GM12878 (cell line): ENCODE data around the gene MEX3B. TPM values are rescaled to one million over a fixed set of nuclear protein-coding genes. Genes with fewer than 3 reads are reported as not detected.

Experiments used
- ATAC-seq: fragments of 200-7000 bp; cut with Tn5 transposase; 3 replicates; pipeline ENCODE4 v1.9.1; 2020; ENCODE audit warnings: mild to moderate bottlenecking, moderate library complexity
- BruUV-seq: library from RNA; stranded (reverse); fragments of 400-500 nt; replicated peaks from 2 replicates; lab custom pipeline; 2021; lab: Mats Ljungman, UMichigan
- CTCF ChIA-PET: fragments of 300-600 bp; sonication (Branson Sonifier 250); formaldehyde crosslinking; extraction: SDS; loops from one replicate; lab custom pipeline; 2021; ENCODE audit warnings: inconsistent platforms; lab: Yijun Ruan, JAX
- POLR2A ChIA-PET: fragments of 350-600 bp; formaldehyde crosslinking; extraction: SDS; loops from one replicate; lab custom pipeline; 2021; ENCODE audit warnings: inconsistent platforms; lab: Charles Lee
- RAD21 ChIA-PET: fragments of 300-600 bp; sonication (Branson Sonifier 250); formaldehyde crosslinking; loops from one replicate; lab custom pipeline; 2023; ENCODE audit warnings: antibody characterized with exemption; ENCODE audit not compliant: unreplicated experiment; lab: Charles Lee
- SMC1A ChIA-PET: fragments of 300-600 bp; sonication (Branson Sonifier 250); formaldehyde crosslinking; loops from one replicate; lab custom pipeline; 2023; ENCODE audit not compliant: unreplicated experiment, uncharacterized antibody; lab: Charles Lee
- DNase-seq: peaks from one replicate; pipeline ENCODE4 v3.0.0-alpha.2; 2011; ENCODE audit warnings: low read depth, low spot score
- FAIRE-seq: peaks from 3 replicates; lab custom pipeline; 2011; peaks lifted over from hg19 to GRCh38; lab: Jason Lieb, UNC
- H2AFZ ChIP-seq: 2 replicates; pipeline ENCODE4 v1.6.0; 2011; ENCODE audit warnings: low read depth, low read length, control low read depth; ENCODE audit not compliant: control insufficient read depth
- H3K27ac ChIP-seq: 2 replicates; pipeline ENCODE4 v1.5.1; 2011; ENCODE audit warnings: control low read depth; ENCODE audit not compliant: control insufficient read depth, insufficient read depth
- H3K27me3 ChIP-seq, 2 experiments: replicated peaks in 1 of 2; 2 replicates each; pipeline versions ENCODE4 v1.6.0 to v1.6.1; 2011; ENCODE audit warnings: low read length in 1 of 2; ENCODE audit not compliant: control insufficient read depth in 2 of 2, insufficient read depth in 2 of 2
- H3K36me3 ChIP-seq, 2 experiments: 2 replicates each; pipeline ENCODE4 v1.5.1; 2011; ENCODE audit warnings: low read length in 1 of 2; ENCODE audit not compliant: control insufficient read depth in 2 of 2, insufficient read depth in 2 of 2
- H3K4me1 ChIP-seq: 2 replicates; pipeline ENCODE4 v1.6.1; 2011; ENCODE audit warnings: mild to moderate bottlenecking, low read length, moderate library complexity, mixed read lengths; ENCODE audit not compliant: control insufficient read depth, insufficient read depth
- H3K4me2 ChIP-seq: 2 replicates; pipeline ENCODE4 v1.6.0; 2011; ENCODE audit warnings: control low read depth; ENCODE audit not compliant: control insufficient read depth, insufficient read depth
- H3K4me3 ChIP-seq: fragments of 200-600 bp; sonication (generic); 2 replicates; pipeline ENCODE4 v1.5.1; 2016
- H3K79me2 ChIP-seq: 2 replicates; pipeline ENCODE4 v1.6.0; 2011; ENCODE audit warnings: low read length; ENCODE audit not compliant: control insufficient read depth, insufficient read depth
- H3K9ac ChIP-seq: 2 replicates; pipeline ENCODE4 v1.8.0; 2011; ENCODE audit warnings: low read length, control low read depth, mixed read lengths; ENCODE audit not compliant: control insufficient read depth, insufficient read depth
- H3K9me3 ChIP-seq: replicated peaks from 3 replicates; pipeline ENCODE4 v1.5.1; 2011; ENCODE audit warnings: mild to moderate bottlenecking, low read length; ENCODE audit not compliant: control insufficient read depth, insufficient read depth
- H4K20me1 ChIP-seq: 2 replicates; pipeline ENCODE4 v1.6.0; 2011; ENCODE audit not compliant: control insufficient read depth, insufficient read depth
- BACH1 ChIP-seq: fragments of 450-650 bp; IDR thresholded peaks from 2 replicates; pipeline ENCODE4 v1.6.1; 2017; ENCODE audit warnings: mild to moderate bottlenecking, borderline replicate concordance
- BCL11A ChIP-seq: IDR thresholded peaks from 2 replicates; pipeline ENCODE4 v1.6.1; 2011; ENCODE audit warnings: low read depth, low read length
- CREM ChIP-seq: IDR thresholded peaks from 2 replicates; pipeline ENCODE4 v1.6.1; 2014; ENCODE audit warnings: antibody characterized with exemption, low read depth
- MEF2B ChIP-seq: fragments of 450-650 bp; IDR thresholded peaks from 2 replicates; pipeline ENCODE4 v1.6.1; 2018; ENCODE audit warnings: mild to moderate bottlenecking, moderate library complexity; ENCODE audit not compliant: partially characterized antibody, poor library complexity, severe bottlenecking
- MXI1 ChIP-seq: fragments of 150-350 bp; IDR thresholded peaks from 2 replicates; pipeline ENCODE4 v1.6.1; 2011; ENCODE audit warnings: low read depth, mild to moderate bottlenecking, inconsistent platforms, low read length, improper control_type of control experiment
- NR2C1 ChIP-seq: fragments of 450-650 bp; IDR thresholded peaks from 2 replicates; pipeline ENCODE4 v1.6.1; 2017; ENCODE audit warnings: antibody characterized with exemption, mild to moderate bottlenecking, moderate library complexity
- NR2F1 ChIP-seq: fragments of 450-650 bp; conservative IDR thresholded peaks from 2 replicates; pipeline ENCODE4 v1.6.1; 2017; ENCODE audit warnings: mild to moderate bottlenecking
- STAT1 ChIP-seq: fragments of 450-650 bp; conservative IDR thresholded peaks from 2 replicates; pipeline ENCODE4 v1.6.1; 2014; ENCODE audit warnings: antibody characterized with exemption, mild to moderate bottlenecking
- TCF3 ChIP-seq: IDR thresholded peaks from 2 replicates; pipeline ENCODE4 v1.6.1; 2012; ENCODE audit warnings: low read depth, mild to moderate bottlenecking, low read length, borderline replicate concordance; ENCODE audit not compliant: insufficient read depth
- TCF7 ChIP-seq: IDR thresholded peaks from 2 replicates; pipeline ENCODE4 v1.6.1; 2014; ENCODE audit warnings: antibody characterized with exemption, borderline replicate concordance
- WGBS: methylation state at CpG from one replicate; pipeline ENCODE4 v1.1.6; 2016; ENCODE audit warnings: low lambda C conversion rate; ENCODE audit not compliant: insufficient replicate concordance, insufficient coverage; ENCODE audit errors: missing lambda C conversion rate; 5-methylcytosine and 5-hydroxymethylcytosine counted together
- in situ Hi-C: fragments of 300-500 bp; cut with MboI; formaldehyde crosslinking; loops from 9 replicates; pipeline ENCODE4 v1.14.3; 2018; ENCODE audit warnings: mixed read lengths
- intact Hi-C: fragments of 100-400 bp; cut with micrococcal nuclease; formaldehyde crosslinking; loops from one replicate; pipeline ENCODE4 v1.14.2; 2022; ENCODE audit not compliant: unreplicated experiment
- polyA plus RNA-seq, 11 experiments: library from polyadenylated mRNA; depleted of rRNA in 4 of 11; unstranded in 6 of 11; stranded (reverse) in 5 of 11; fragments of >200 nt; fragmentation: Nextera tagmentation in 4 of 11; fragmentation: Illumina TruSeq in 1 of 11; extraction: Ambion mirVana in 4 of 11; extraction: Trizol in 1 of 11; gene quantifications; 1 replicate in 1 of 11; 2 replicates in 10 of 11; pipeline versions ENCODE4 v1.2.1 to v1.2.3, GENCODE V29; 2011 to 2016; ENCODE audit warnings: inconsistent platforms in 2 of 11, missing spikeins in 2 of 11, low read depth in 1 of 11
- total RNA-seq, 4 experiments: library from RNA; depleted of rRNA in 3 of 4; stranded (reverse); fragments of >200 nt in 3 of 4; fragmentation: Illumina TruSeq in 1 of 4; extraction: Trizol in 1 of 4; gene quantifications; 2 replicates each; pipeline versions ENCODE4 v1.2.1 to v1.2.3, GENCODE V29; 2013 to 2021
- TF ChIP-seq, protein P1 (sequence below): IDR thresholded peaks from 2 replicates; pipeline ENCODE4 v1.6.1; 2011; ENCODE audit warnings: low read depth, mild to moderate bottlenecking, low read length, moderate library complexity, borderline replicate concordance; ENCODE audit errors: extremely low read depth
- TF ChIP-seq, protein P2 (sequence below): fragments of 450-650 bp; IDR thresholded peaks from 2 replicates; pipeline ENCODE4 v1.6.1; 2017; ENCODE audit warnings: mild to moderate bottlenecking, moderate library complexity

The MEX3B gene
- total and polyA plus RNA-seq, 10 of the 15 experiments (the other 5 are each of a cell fraction or from before 2014, with no cell fraction given), result 0.02 to 1.3 (median 0.28) TPM

DNA sequence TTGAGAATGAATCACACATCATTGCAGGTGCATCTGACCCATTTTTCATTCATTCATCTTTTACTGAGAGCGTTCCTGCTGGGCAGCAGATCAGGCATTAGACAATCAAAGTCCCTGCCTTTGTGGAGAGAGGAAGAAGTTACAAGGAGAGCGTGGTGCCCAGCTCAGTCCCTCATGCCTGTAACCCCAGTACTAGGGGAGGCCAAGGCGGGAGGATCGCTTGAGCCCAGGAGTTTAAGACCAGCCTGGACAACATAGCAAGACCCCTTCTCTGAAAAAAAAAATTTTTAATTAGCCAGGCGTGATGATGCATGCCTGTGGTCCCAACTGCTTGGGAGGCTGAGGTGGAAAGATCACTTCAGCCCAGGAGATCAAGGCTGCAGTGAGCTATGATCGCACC, 35.0 kb upstream of the MEX3B start:
- no peaks in the 10 kb centered on the region for H3K9me3 ChIP-seq
- H4K20me1 ChIP-seq, result no peaks in the 10 kb centered on the region
- no peaks in the 10 kb centered on the region; a peak in 1 of 4 replicates for H3K27me3 ChIP-seq
- no peak for FAIRE-seq
- TF ChIP-seq STAT1, result no peak
- TF ChIP-seq TCF3, result no peak
- no peak for TF ChIP-seq MXI1
- no peak for TF ChIP-seq BCL11A
- no peak for TF ChIP-seq TCF7
- TF ChIP-seq NR2F1, result no peak
- no peak for TF ChIP-seq NR2C1
- TF ChIP-seq BACH1, result no peak
- TF ChIP-seq CREM, result no peak
- TF ChIP-seq, protein P1, sequence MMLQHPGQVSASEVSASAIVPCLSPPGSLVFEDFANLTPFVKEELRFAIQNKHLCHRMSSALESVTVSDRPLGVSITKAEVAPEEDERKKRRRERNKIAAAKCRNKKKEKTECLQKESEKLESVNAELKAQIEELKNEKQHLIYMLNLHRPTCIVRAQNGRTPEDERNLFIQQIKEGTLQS, result no peak
- TF ChIP-seq, protein P2, sequence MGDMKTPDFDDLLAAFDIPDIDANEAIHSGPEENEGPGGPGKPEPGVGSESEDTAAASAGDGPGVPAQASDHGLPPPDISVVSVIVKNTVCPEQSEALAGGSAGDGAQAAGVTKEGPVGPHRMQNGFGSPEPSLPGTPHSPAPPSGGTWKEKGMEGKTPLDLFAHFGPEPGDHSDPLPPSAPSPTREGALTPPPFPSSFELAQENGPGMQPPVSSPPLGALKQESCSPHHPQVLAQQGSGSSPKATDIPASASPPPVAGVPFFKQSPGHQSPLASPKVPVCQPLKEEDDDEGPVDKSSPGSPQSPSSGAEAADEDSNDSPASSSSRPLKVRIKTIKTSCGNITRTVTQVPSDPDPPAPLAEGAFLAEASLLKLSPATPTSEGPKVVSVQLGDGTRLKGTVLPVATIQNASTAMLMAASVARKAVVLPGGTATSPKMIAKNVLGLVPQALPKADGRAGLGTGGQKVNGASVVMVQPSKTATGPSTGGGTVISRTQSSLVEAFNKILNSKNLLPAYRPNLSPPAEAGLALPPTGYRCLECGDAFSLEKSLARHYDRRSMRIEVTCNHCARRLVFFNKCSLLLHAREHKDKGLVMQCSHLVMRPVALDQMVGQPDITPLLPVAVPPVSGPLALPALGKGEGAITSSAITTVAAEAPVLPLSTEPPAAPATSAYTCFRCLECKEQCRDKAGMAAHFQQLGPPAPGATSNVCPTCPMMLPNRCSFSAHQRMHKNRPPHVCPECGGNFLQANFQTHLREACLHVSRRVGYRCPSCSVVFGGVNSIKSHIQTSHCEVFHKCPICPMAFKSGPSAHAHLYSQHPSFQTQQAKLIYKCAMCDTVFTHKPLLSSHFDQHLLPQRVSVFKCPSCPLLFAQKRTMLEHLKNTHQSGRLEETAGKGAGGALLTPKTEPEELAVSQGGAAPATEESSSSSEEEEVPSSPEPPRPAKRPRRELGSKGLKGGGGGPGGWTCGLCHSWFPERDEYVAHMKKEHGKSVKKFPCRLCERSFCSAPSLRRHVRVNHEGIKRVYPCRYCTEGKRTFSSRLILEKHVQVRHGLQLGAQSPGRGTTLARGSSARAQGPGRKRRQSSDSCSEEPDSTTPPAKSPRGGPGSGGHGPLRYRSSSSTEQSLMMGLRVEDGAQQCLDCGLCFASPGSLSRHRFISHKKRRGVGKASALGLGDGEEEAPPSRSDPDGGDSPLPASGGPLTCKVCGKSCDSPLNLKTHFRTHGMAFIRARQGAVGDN, result no peak
- no peak for TF ChIP-seq MEF2B
- no peak overlapping the region for H3K4me2 ChIP-seq
- no TSS peak for BruUV-seq
- no peaks in the 10 kb centered on the region for H3K36me3 ChIP-seq
- no peak overlapping the region for H3K27ac ChIP-seq
- H3K4me3 ChIP-seq, result no peak overlapping the region
- ChIA-PET SMC1A (no interaction called here), RAD21 (no interaction called here), CTCF (no interaction called here), POLR2A (no interaction called here)
- no peak for ATAC-seq
- H3K4me1 ChIP-seq, result no peaks in the 10 kb centered on the region; the same call in 1 of the 2 replicates
- intact Hi-C loops, result no loop called here
- in situ Hi-C loops, result no loop called here
- WGBS, result 19% methylated on average over 6 of the region's 6 CpGs
- no peak overlapping the region for H2AFZ ChIP-seq
- no peaks in the 10 kb centered on the region for H3K79me2 ChIP-seq
- H3K9ac ChIP-seq, result no peak overlapping the region
- no peak for DNase-seq
